ENCODE results near the gene TEDC2.

- TF ChIP-seq CTCF (IDR thresholded peaks at IDR 0.05) (no peak), POLR2A (IDR thresholded peaks at IDR 0.05) (no peak)
Observed at GRCh38 chr16:2492292-2492691, 32.4 kb downstream of the TEDC2 start.
